Keratinocyte (primary cell): Measurements from ENCODE around the gene ANXA3.

Experiments
- CTCF ChIP-seq, 3 experiments: IDR thresholded peaks in 1 of 3; conservative IDR thresholded peaks in 1 of 3; optimal IDR thresholded peaks in 1 of 3; 2 replicates in 2 of 3; 3 replicates in 1 of 3; pipeline versions ENCODE3 to v1.5.1; 2011; ENCODE audit warnings: low read length in 3 of 3, mild to moderate bottlenecking in 3 of 3, moderate library complexity in 2 of 3, control low read depth in 1 of 3, inconsistent platforms in 1 of 3; ENCODE audit not compliant: insufficient read depth in 2 of 3; ENCODE audit errors: extremely low read depth in 1 of 3
- EZH2 ChIP-seq: IDR thresholded peaks from one replicate; pipeline ENCODE4 v1.6.1; 2012; ENCODE audit warnings: inconsistent platforms, mild to moderate bottlenecking, low read length, moderate library complexity

GRCh38 chr4:78569306-78569821 is 17.8 kb downstream of the ANXA3 start:
- no peak for TF ChIP-seq CTCF (optimal IDR thresholded peaks at IDR 0.05 in 1 of 3, IDR thresholded peaks at IDR 0.05 in 1 of 3, conservative IDR thresholded peaks at IDR 0.05 in 1 of 3; ENCODE audit: extremely low read depth in 1 of 3, insufficient read depth in 2 of 3, low read length in 3 of 3)
- no peak for TF ChIP-seq EZH2
